Gastroesophageal sphincter (tissue), 4 donors: ENCODE results near the gene TRIM32. TPM values are rescaled to one million over a fixed set of nuclear protein-coding genes. Genes with fewer than 3 reads are reported as not detected.

ENCODE experiments used
- ATAC-seq: fragments of 150-250 bp; one replicate; pipeline ENCODE4 v1.9.1; 2016; ENCODE audit warnings: mild to moderate bottlenecking, moderate library complexity
- H3K27ac ChIP-seq, 4 donors: fragments of 200-600 bp; sonication (generic) in 3 of 4; 1 replicate in 3 of 4; 2 replicates in 1 of 4; pipeline ENCODE4 v1.5.1; 2016 to 2019
- H3K27me3 ChIP-seq: fragments of 200-600 bp; sonication (generic); one replicate; pipeline ENCODE4 v1.5.1; 2019
- H3K36me3 ChIP-seq, 2 donors: fragments of 200-600 bp; sonication (generic); one replicate each; pipeline ENCODE4 v1.5.1; 2019; ENCODE audit warnings: control low read depth in 1 of 2
- H3K4me1 ChIP-seq, 3 donors: fragments of 200-600 bp; sonication (generic); 1 replicate in 2 of 3; 2 replicates in 1 of 3; pipeline ENCODE4 v1.5.1; 2016 to 2019; ENCODE audit warnings: control low read depth in 2 of 3
- H3K4me3 ChIP-seq, 2 donors: fragments of 200-600 bp; sonication (generic); one replicate each; pipeline ENCODE4 v1.5.1; 2019; ENCODE audit warnings: mild to moderate bottlenecking in 1 of 2, moderate library complexity in 1 of 2
- H3K9me3 ChIP-seq, 3 donors: fragments of 200-600 bp; sonication (generic); one replicate each; pipeline ENCODE4 v1.5.1; 2017 to 2019; ENCODE audit warnings: control low read depth in 2 of 3
- EP300 ChIP-seq: sonication (generic); formaldehyde crosslinking; IDR thresholded peaks from one replicate; pipeline ENCODE4 v1.6.1; 2017; ENCODE audit warnings: antibody characterized with exemption, mild to moderate bottlenecking
- POLR2A ChIP-seq, 2 donors: fragments of 450-650 bp; IDR thresholded peaks; one replicate each; pipeline ENCODE4 v1.6.1; 2017; ENCODE audit warnings: antibody characterized with exemption in 2 of 2, mild to moderate bottlenecking in 2 of 2, moderate library complexity in 1 of 2
- POLR2AphosphoS5 ChIP-seq: sonication (generic); formaldehyde crosslinking; IDR thresholded peaks from one replicate; pipeline ENCODE4 v1.6.1; 2017; ENCODE audit warnings: antibody characterized with exemption
- WGBS, 2 donors: methylation state at CpG; one replicate each; pipeline ENCODE4 v1.1.5; 2018; ENCODE audit warnings: low coverage in 1 of 2; 5-methylcytosine and 5-hydroxymethylcytosine counted together
- total RNA-seq, 4 donors: library from RNA; depleted of rRNA; stranded (reverse); fragments of >200 nt; gene quantifications; one replicate each; pipeline ENCODE4 v1.1.0, GENCODE V29; 2016
- TF ChIP-seq, protein P1 (sequence below), 4 experiments: fragments of 200-600 bp in 2 of 4; fragments of 450-650 bp in 2 of 4; sonication (generic) in 1 of 4; IDR thresholded peaks; one replicate each; pipeline ENCODE4 v1.5.1; 2017 to 2019; ENCODE audit warnings: antibody characterized with exemption in 4 of 4, mild to moderate bottlenecking in 2 of 4, moderate library complexity in 2 of 4

The TRIM32 gene
- total RNA-seq, 4 donors from 2014 or later, result 18.5 to 25.7 (median 23.1) TPM

DNA sequence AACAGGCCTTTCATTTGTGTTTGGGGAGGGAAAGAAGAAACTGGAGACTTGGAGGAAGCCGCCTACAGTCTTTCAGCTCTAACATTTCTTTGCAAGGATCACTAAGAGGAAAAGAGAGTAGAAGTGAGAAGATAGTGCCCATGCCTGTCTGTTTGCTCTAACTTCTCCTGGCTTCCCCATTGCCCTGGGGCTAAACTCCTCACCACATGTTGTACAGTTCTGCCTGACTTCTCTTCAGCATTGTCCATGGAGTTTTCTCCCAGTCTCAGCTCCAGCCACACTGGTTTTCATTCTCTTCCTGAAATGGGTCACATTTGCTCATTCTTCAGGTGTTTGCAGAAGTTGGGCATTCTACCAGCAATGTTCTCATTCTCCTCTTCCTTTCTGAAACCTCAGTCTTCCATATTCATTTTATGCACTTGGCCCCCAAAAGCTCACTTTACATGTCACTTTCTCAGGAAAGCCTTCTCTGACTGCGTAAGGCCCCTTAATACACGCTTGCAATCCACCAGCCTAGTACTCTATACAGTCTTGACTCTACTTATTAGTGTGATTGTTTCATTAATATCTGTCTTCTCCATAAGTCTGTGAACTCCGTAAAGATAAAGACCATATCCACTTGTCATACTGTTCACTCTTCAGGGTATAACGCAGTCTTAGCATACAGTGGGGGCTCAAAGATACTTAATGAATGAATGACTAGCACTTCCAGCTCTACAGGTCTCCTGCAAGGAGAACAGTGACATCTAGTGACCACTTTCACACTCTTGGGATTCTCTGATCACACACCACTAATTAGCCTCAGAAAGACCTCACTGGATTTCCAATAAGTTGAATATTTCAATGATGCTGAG is 40.2 kb upstream of the TRIM32 start:
- WGBS, 2 donors, result 80 to 92% methylated on average over 2 to 5 of the region's 5 CpGs
- no peak overlapping the region for H3K4me3 ChIP-seq
- no peaks in the 10 kb centered on the region for H3K9me3 ChIP-seq
- H3K27ac ChIP-seq, result no peak overlapping the region
- ATAC-seq, result no peak
- H3K36me3 ChIP-seq, result peaks cover 0 to 15% of the 10 kb centered on the region in 2 donors
- H3K27me3 ChIP-seq, result no peaks in the 10 kb centered on the region
- no peak for TF ChIP-seq EP300
- TF ChIP-seq, protein P1, sequence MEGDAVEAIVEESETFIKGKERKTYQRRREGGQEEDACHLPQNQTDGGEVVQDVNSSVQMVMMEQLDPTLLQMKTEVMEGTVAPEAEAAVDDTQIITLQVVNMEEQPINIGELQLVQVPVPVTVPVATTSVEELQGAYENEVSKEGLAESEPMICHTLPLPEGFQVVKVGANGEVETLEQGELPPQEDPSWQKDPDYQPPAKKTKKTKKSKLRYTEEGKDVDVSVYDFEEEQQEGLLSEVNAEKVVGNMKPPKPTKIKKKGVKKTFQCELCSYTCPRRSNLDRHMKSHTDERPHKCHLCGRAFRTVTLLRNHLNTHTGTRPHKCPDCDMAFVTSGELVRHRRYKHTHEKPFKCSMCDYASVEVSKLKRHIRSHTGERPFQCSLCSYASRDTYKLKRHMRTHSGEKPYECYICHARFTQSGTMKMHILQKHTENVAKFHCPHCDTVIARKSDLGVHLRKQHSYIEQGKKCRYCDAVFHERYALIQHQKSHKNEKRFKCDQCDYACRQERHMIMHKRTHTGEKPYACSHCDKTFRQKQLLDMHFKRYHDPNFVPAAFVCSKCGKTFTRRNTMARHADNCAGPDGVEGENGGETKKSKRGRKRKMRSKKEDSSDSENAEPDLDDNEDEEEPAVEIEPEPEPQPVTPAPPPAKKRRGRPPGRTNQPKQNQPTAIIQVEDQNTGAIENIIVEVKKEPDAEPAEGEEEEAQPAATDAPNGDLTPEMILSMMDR (IDR thresholded peaks at IDR 0.05), result peak; percentile 9 to 62 (median 26)
- H3K4me1 ChIP-seq, result peaks cover 0 to 4% (median 0%) of the 10 kb centered on the region in 3 donors

DNA sequence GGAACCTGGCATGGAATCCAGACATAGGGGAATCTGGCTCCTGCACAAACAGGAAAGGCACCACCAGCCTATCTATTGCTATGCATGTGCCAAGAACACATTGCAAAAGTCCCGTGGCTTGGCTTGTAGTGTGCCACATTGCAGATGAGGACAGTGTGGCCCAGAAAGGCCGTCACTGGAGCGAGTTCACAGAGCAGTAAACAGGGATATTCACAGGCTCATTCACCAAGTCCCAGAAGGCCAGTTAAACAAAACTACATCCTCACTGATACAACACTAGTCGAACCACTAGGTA is 39.6 kb upstream of the TRIM32 start:
- Histone ChIP-seq H3K4me3 (no peak overlapping the region), H3K9me3 (no peaks in the 10 kb centered on the region), H3K27me3 (no peaks in the 10 kb centered on the region), H3K36me3 (peaks cover 0 to 15% of the 10 kb centered on the region in 2 donors), H3K27ac (no peak overlapping the region), H3K4me1 (peaks cover 0 to 4% (median 0%) of the 10 kb centered on the region in 3 donors)
- no peak for ATAC-seq
- 80 to 81% methylated on average over 1 to 4 of the region's 4 CpGs for WGBS, 2 donors
- TF ChIP-seq POLR2AphosphoS5 (no peak), POLR2A (IDR thresholded peaks at IDR 0.05) (no peak)
- TF ChIP-seq, protein P1 (IDR thresholded peaks at IDR 0.05), result peak in 1 of 4 experiments; percentile 4

DNA sequence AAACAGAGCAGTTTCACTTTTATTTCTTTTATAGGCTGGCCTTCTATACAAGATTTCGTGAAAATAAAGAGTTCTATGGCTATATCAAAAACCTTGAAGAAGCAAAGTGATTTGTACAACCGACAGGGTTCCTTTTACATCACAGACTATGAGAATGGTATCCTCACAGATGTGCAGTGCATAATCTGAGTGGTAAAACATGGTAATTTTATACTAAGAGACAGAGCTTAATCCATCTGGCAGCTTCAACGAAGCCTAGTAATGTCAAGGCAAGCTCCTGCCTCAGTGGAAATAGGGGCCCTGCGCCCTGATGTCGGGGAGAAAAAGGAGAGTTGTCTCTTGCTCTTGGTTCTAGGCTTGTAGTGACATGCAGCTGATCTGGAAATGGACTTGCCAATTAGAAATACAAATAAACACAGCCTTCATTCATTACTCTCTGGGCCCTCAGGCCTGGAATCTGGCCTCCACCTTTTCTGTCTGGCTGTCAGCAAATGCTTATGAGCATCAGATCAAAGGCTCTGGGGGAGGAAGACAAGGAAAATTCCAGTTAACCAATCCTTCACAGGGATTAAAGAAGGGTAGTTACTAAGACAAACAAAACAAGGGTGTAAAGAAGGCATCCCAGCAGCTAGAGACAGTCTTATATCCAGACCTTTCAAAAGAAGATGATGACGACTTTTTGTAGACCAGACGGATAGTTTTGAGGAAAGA is 33.6 kb upstream of the TRIM32 start:
- H3K36me3 ChIP-seq, result peaks cover 0 to 15% of the 10 kb centered on the region in 2 donors
- TF ChIP-seq POLR2A (IDR thresholded peaks at IDR 0.05) (no peak), EP300 (no peak), POLR2AphosphoS5 (no peak)
- TF ChIP-seq, protein P1 (IDR thresholded peaks at IDR 0.05), result no peak
- no peak for ATAC-seq
- no peaks in the 10 kb centered on the region for H3K27me3 ChIP-seq
- H3K4me3 ChIP-seq, result no peak overlapping the region
- H3K4me1 ChIP-seq, result peaks cover 0 to 11% (median 0%) of the 10 kb centered on the region in 3 donors
- H3K9me3 ChIP-seq, result no peaks in the 10 kb centered on the region
- no peak overlapping the region for H3K27ac ChIP-seq
- 73 to 82% methylated on average over 6 of the region's 7 CpGs for WGBS, 2 donors

DNA sequence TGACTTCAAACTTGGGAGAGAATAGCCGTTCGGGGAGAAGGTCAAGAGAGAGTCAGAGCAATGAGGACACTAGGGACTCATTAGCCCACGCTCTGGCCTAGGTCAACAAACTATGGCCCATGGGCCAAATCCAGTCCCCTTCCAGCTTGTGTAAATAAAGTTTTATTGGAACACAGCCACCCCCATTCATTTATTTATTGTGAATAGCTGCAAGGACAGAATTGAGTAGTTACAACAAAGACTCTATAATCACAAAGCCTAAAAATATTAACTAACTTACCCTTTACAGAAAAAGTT is 33.1 kb upstream of the TRIM32 start:
- no peaks in the 10 kb centered on the region for H3K9me3 ChIP-seq
- no peak overlapping the region for H3K4me3 ChIP-seq
- TF ChIP-seq POLR2AphosphoS5, result no peak
- no peak for TF ChIP-seq EP300
- TF ChIP-seq, protein P1 (IDR thresholded peaks at IDR 0.05), result no peak
- no peak for TF ChIP-seq POLR2A (IDR thresholded peaks at IDR 0.05)
- peaks cover 0 to 11% (median 0%) of the 10 kb centered on the region in 3 donors for H3K4me1 ChIP-seq
- WGBS, 2 donors, result 54 to 80% methylated on average over 3 of the region's 3 CpGs
- ATAC-seq, result no peak
- no peak overlapping the region for H3K27ac ChIP-seq
- H3K27me3 ChIP-seq, result no peaks in the 10 kb centered on the region
- peaks cover 0 to 15% of the 10 kb centered on the region in 2 donors for H3K36me3 ChIP-seq

DNA sequence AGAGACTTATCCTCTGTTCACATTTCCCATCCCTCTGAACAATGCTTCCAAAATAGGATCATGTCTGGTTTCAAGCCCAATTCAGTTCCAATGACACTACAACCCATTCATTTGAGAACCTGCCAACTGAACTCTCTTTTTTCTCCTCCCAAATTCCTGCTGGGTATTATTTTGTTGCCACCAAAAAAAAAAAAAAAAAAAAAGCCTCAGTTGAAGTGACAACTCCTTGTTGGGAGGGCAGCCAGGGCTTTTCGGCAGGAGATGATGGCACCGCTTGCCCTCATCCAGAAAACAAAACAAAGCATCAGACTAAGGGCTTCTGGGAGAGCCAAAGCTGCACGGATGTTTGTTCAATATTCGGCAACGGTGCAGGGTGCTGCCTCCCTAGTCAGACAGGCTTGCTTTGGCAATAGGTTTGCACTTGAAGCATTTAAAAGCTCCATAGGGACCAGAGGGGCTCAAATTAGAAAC is 30.6 kb upstream of the TRIM32 start:
- ATAC-seq, result no peak
- no peak for TF ChIP-seq EP300
- TF ChIP-seq POLR2AphosphoS5, result no peak
- TF ChIP-seq POLR2A (IDR thresholded peaks at IDR 0.05), result no peak
- TF ChIP-seq, protein P1 (IDR thresholded peaks at IDR 0.05), result no peak
- Histone ChIP-seq H3K4me3 (no peak overlapping the region), H3K27me3 (no peaks in the 10 kb centered on the region), H3K9me3 (no peaks in the 10 kb centered on the region), H3K27ac (no peak overlapping the region), H3K4me1 (peaks cover 0 to 16% (median 0%) of the 10 kb centered on the region in 3 donors), H3K36me3 (no peaks in the 10 kb centered on the region)
- 55 to 56% methylated on average over 4 to 5 of the region's 5 CpGs for WGBS, 2 donors
